Mesodermal cell (in vitro differentiated cells): ENCODE results near the gene EGFLAM.
A peak's percentile ranks its signal among the peaks of the same experiment; 100 is the strongest.

Experiments
- H3K27ac ChIP-seq: 2 replicates; pipeline ENCODE4 v1.7.0; 2013; ENCODE audit warnings: mild to moderate bottlenecking, low read depth, low read length, moderate library complexity; ENCODE audit not compliant: severe bottlenecking
- H3K36me3 ChIP-seq: 2 replicates; pipeline ENCODE4 v1.7.1; 2013; ENCODE audit warnings: mild to moderate bottlenecking, low read length, moderate library complexity; ENCODE audit not compliant: control insufficient read depth, insufficient read depth
- H3K4me1 ChIP-seq: one replicate; pipeline ENCODE4 v1.7.1; 2013; ENCODE audit warnings: mild to moderate bottlenecking, low read length; ENCODE audit not compliant: insufficient read depth, control insufficient read depth, poor library complexity, severe bottlenecking
- H3K4me3 ChIP-seq: 2 replicates; pipeline ENCODE4 v1.7.0; 2013; ENCODE audit warnings: low read length, control low read depth, mild to moderate bottlenecking; ENCODE audit not compliant: insufficient read depth, poor library complexity, severe bottlenecking; ENCODE audit errors: extremely low read depth
- H3K9me3 ChIP-seq: 2 replicates; pipeline ENCODE4 v1.7.1; 2013; ENCODE audit warnings: mild to moderate bottlenecking, low read length, moderate library complexity; ENCODE audit not compliant: control insufficient read depth
- WGBS, 2 experiments: methylation state at CpG; one replicate each; pipeline ENCODE4 v1.1.5; 2013; ENCODE audit warnings: missing lambda C conversion rate in 2 of 2; ENCODE audit not compliant: insufficient coverage in 2 of 2; 5-methylcytosine and 5-hydroxymethylcytosine counted together

Gene EGFLAM

GRCh38 chr5:38245307-38245706, 13.1 kb upstream of the EGFLAM start:
- H3K27ac ChIP-seq, result no peak overlapping the region
- H3K36me3 ChIP-seq, result no peaks in the 10 kb centered on the region
- 90 to 93% methylated on average over 5 to 6 of the region's 6 CpGs for WGBS, 2 experiments
- peaks cover 10% of the 10 kb centered on the region for H3K4me1 ChIP-seq
- H3K4me3 ChIP-seq, result no peak overlapping the region
- H3K9me3 ChIP-seq, result peaks cover 2% of the 10 kb centered on the region

- H3K27ac ChIP-seq, result peak overlapping the region; percentile 76
- H3K4me3 ChIP-seq, result no peak overlapping the region
- H3K9me3 ChIP-seq, result peaks cover 14% of the 10 kb centered on the region
- 33 to 43% methylated on average over 1 of the region's 1 CpG for WGBS, 2 experiments
- H3K4me1 ChIP-seq, result peaks cover 12% of the 10 kb centered on the region
- H3K36me3 ChIP-seq, result no peaks in the 10 kb centered on the region
These were observed 9.1 kb upstream of the EGFLAM start for GRCh38 chr5:38249301-38249700.

GRCh38 chr5:38249812-38250211, 8.5 kb upstream of the EGFLAM start:
- Histone ChIP-seq H3K9me3 (peaks cover 14% of the 10 kb centered on the region), H3K27ac (peak overlapping the region; percentile 76), H3K4me1 (peaks cover 12% of the 10 kb centered on the region), H3K4me3 (no peak overlapping the region), H3K36me3 (no peaks in the 10 kb centered on the region)
- WGBS, 2 experiments, result 100% methylated on average over 1 of the region's 2 CpGs; no CpG with 5 or more reads in 1 of the 2 experiments

- peaks cover 14% of the 10 kb centered on the region for H3K9me3 ChIP-seq
- H3K4me3 ChIP-seq, result no peak overlapping the region
- H3K36me3 ChIP-seq, result no peaks in the 10 kb centered on the region
- WGBS, 2 experiments, result 84 to 86% methylated on average over 4 to 8 of the region's 8 CpGs
- H3K27ac ChIP-seq, result no peak overlapping the region
- peaks cover 12% of the 10 kb centered on the region for H3K4me1 ChIP-seq
These were observed 7.5 kb upstream of the EGFLAM start for GRCh38 chr5:38250763-38251448.

- no CpG with 5 or more reads among the region's 1 CpG for WGBS, 2 experiments
- Histone ChIP-seq H3K9me3 (peaks cover 14% of the 10 kb centered on the region), H3K36me3 (no peaks in the 10 kb centered on the region), H3K4me1 (peaks cover 22% of the 10 kb centered on the region), H3K4me3 (no peak overlapping the region), H3K27ac (no peak overlapping the region)
These were observed 4.6 kb upstream of the EGFLAM start for GRCh38 chr5:38253759-38254158.

GRCh38 chr5:38257308-38258041, 884 bp upstream of the EGFLAM start:
- no peaks in the 10 kb centered on the region for H3K36me3 ChIP-seq
- peaks cover 7% of the 10 kb centered on the region for H3K9me3 ChIP-seq
- peaks cover 13% of the 10 kb centered on the region for H3K4me1 ChIP-seq
- 1% methylated on average over 29 to 34 of the region's 42 CpGs for WGBS, 2 experiments
- H3K4me3 ChIP-seq, result peak overlapping the region; percentile 62
- no peak overlapping the region for H3K27ac ChIP-seq

- peaks cover 13% of the 10 kb centered on the region for H3K4me1 ChIP-seq
- 0% methylated on average over 7 of the region's 13 CpGs; no CpG with 5 or more reads in 1 of the 2 experiments for WGBS, 2 experiments
- peaks cover 4% of the 10 kb centered on the region for H3K9me3 ChIP-seq
- H3K4me3 ChIP-seq, result peak overlapping the region; percentile 62
- H3K36me3 ChIP-seq, result no peaks in the 10 kb centered on the region
- no peak overlapping the region for H3K27ac ChIP-seq
These were observed 379 bp upstream of the EGFLAM start for GRCh38 chr5:38258042-38258318.

GRCh38 chr5:38259062-38259808, 876 bp downstream of the EGFLAM start:
- H3K4me3 ChIP-seq, result peak overlapping the region; percentile 62
- WGBS, 2 experiments, result 8 to 23% methylated on average over 8 to 10 of the region's 13 CpGs
- H3K27ac ChIP-seq, result no peak overlapping the region
- H3K9me3 ChIP-seq, result no peaks in the 10 kb centered on the region
- H3K4me1 ChIP-seq, result peaks cover 17% of the 10 kb centered on the region
- no peaks in the 10 kb centered on the region for H3K36me3 ChIP-seq

- 72 to 77% methylated on average over 6 of the region's 6 CpGs for WGBS, 2 experiments
- Histone ChIP-seq H3K4me1 (peaks cover 17% of the 10 kb centered on the region), H3K9me3 (no peaks in the 10 kb centered on the region), H3K36me3 (no peaks in the 10 kb centered on the region), H3K4me3 (no peak overlapping the region), H3K27ac (no peak overlapping the region)
These were observed 1.4 kb downstream of the EGFLAM start for GRCh38 chr5:38259809-38260160.

GRCh38 chr5:38263983-38264382, 5.6 kb downstream of the EGFLAM start:
- no peaks in the 10 kb centered on the region for H3K36me3 ChIP-seq
- 80% methylated on average over 2 to 3 of the region's 6 CpGs for WGBS, 2 experiments
- H3K4me1 ChIP-seq, result peaks cover 4% of the 10 kb centered on the region
- no peak overlapping the region for H3K27ac ChIP-seq
- no peaks in the 10 kb centered on the region for H3K9me3 ChIP-seq
- H3K4me3 ChIP-seq, result no peak overlapping the region
